Rectal smooth muscle tissue (tissue), 1 donor: Measurements from ENCODE around the gene THSD7A.

Experiments used
- H3K27ac ChIP-seq: one replicate; pipeline ENCODE4 v1.7.0; 2013; ENCODE audit warnings: low read depth, low read length, inconsistent platforms
- H3K27me3 ChIP-seq: one replicate; pipeline ENCODE4 v1.7.0; 2013; ENCODE audit warnings: low read length; ENCODE audit not compliant: control insufficient read depth, insufficient read depth
- H3K36me3 ChIP-seq: one replicate; pipeline ENCODE4 v1.7.0; 2013; ENCODE audit warnings: low read length; ENCODE audit not compliant: control insufficient read depth, insufficient read depth
- H3K4me1 ChIP-seq: one replicate; pipeline ENCODE4 v1.7.0; 2013; ENCODE audit warnings: low read length; ENCODE audit not compliant: control insufficient read depth, insufficient read depth
- H3K4me3 ChIP-seq: one replicate; pipeline ENCODE4 v1.7.0; 2013; ENCODE audit warnings: low read length
- H3K9ac ChIP-seq: one replicate; pipeline ENCODE4 v1.7.0; 2013; ENCODE audit warnings: low read length

THSD7A gene

GRCh38 chr7:11804621-11805020 is 27.4 kb downstream of the THSD7A start:
- Histone ChIP-seq H3K4me1 (no peaks in the 10 kb centered on the region), H3K9ac (no peak overlapping the region), H3K36me3 (no peaks in the 10 kb centered on the region), H3K27me3 (no peaks in the 10 kb centered on the region), H3K4me3 (no peak overlapping the region), H3K27ac (no peak overlapping the region)

DNA sequence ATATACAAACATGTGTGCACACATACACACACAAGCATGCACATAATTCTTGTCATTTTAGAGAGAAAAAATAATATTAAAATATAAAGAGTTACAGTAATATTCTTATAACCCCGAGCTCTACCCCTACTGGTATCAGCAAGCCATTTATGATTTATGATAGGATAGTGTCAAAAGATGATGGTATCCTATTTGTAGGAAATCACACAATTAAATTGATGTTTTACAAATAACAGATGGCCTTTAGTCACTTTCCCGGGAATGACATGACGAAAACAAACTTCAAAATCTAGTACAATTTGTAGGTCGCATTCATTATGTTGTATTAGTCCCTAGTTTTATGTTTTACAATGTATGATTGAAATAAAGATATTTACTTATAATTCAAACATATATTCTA is 36.8 kb downstream of the THSD7A start:
- Histone ChIP-seq H3K36me3 (no peaks in the 10 kb centered on the region), H3K27me3 (no peaks in the 10 kb centered on the region), H3K4me1 (no peaks in the 10 kb centered on the region), H3K4me3 (no peak overlapping the region), H3K27ac (no peak overlapping the region), H3K9ac (no peak overlapping the region)

GRCh38 chr7:11792166-11792565 is 39.8 kb downstream of the THSD7A start:
- no peaks in the 10 kb centered on the region for H3K4me1 ChIP-seq
- no peak overlapping the region for H3K9ac ChIP-seq
- no peaks in the 10 kb centered on the region for H3K27me3 ChIP-seq
- H3K36me3 ChIP-seq, result no peaks in the 10 kb centered on the region
- H3K4me3 ChIP-seq, result no peak overlapping the region
- H3K27ac ChIP-seq, result no peak overlapping the region

- Histone ChIP-seq H3K36me3 (no peaks in the 10 kb centered on the region), H3K4me3 (no peak overlapping the region), H3K9ac (no peak overlapping the region), H3K27ac (no peak overlapping the region), H3K4me1 (no peaks in the 10 kb centered on the region), H3K27me3 (no peaks in the 10 kb centered on the region)
These were observed 43.4 kb downstream of the THSD7A start for GRCh38 chr7:11788568-11788967.

DNA sequence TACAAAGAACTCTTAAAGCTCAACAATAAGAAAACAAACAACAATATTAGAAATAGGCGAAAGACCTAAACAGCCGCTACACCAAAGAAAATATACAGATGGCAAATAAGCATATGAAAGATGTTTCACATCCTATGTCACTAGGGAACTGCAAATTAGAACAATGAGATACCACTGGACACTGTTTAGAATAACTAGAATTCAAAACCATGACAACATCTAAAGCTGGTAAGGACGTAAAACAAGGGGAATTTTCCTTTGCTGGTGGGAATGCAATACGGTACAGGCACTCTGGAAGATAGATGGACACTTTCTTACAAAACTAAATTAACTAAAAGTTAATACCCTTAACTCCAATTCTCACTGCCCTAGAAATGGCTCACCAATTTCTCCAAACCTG is 44.5 kb downstream of the THSD7A start:
- H3K27me3 ChIP-seq, result no peaks in the 10 kb centered on the region
- H3K27ac ChIP-seq, result no peak overlapping the region
- H3K4me1 ChIP-seq, result no peaks in the 10 kb centered on the region
- H3K9ac ChIP-seq, result no peak overlapping the region
- no peaks in the 10 kb centered on the region for H3K36me3 ChIP-seq
- H3K4me3 ChIP-seq, result no peak overlapping the region

GRCh38 chr7:11786186-11786585 is 45.8 kb downstream of the THSD7A start:
- Histone ChIP-seq H3K36me3 (no peaks in the 10 kb centered on the region), H3K9ac (no peak overlapping the region), H3K4me3 (no peak overlapping the region), H3K27me3 (no peaks in the 10 kb centered on the region), H3K4me1 (no peaks in the 10 kb centered on the region), H3K27ac (no peak overlapping the region)

DNA sequence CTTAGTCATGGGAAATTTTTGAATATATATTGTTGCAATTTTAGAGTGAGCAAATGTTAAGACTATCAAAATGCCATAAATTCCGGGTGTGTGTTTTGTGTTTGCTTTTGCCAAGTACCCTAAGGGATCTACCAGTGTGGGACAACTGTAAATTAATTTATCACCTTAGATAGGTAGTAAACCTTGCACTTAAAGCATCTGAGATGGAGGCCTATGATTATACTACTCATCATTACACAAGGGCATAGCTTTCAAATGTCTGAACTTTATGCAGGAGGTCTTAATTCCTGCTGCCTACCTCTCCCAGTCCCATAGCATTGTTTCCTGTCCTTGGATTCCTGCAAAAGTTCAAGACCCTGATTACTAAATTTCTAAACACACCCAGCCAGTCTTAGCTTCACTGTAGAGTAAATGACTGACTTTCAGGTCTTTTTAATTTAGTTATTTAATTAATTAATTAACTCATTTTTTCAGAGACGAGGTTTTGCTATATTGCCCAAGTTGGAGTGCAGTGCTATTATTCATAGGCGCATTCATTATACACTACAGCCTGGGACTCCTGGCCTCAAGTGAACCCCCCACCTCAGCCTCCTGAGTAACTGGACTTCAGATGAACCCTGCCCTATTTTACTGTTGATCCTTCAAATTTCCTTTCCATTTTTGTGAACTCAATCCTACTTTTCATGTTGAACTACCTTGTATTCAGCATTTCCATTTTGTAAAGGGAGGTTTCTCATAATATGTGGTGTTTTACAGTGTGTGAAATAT is 47.0 kb downstream of the THSD7A start:
- H3K27ac ChIP-seq, result no peak overlapping the region
- no peaks in the 10 kb centered on the region for H3K4me1 ChIP-seq
- H3K4me3 ChIP-seq, result no peak overlapping the region
- H3K9ac ChIP-seq, result no peak overlapping the region
- no peaks in the 10 kb centered on the region for H3K36me3 ChIP-seq
- no peaks in the 10 kb centered on the region for H3K27me3 ChIP-seq

- H3K4me1 ChIP-seq, result no peaks in the 10 kb centered on the region
- no peak overlapping the region for H3K4me3 ChIP-seq
- H3K27me3 ChIP-seq, result no peaks in the 10 kb centered on the region
- H3K36me3 ChIP-seq, result no peaks in the 10 kb centered on the region
- H3K9ac ChIP-seq, result no peak overlapping the region
- H3K27ac ChIP-seq, result no peak overlapping the region
These were observed 51.9 kb downstream of the THSD7A start for GRCh38 chr7:11779864-11780674.

DNA sequence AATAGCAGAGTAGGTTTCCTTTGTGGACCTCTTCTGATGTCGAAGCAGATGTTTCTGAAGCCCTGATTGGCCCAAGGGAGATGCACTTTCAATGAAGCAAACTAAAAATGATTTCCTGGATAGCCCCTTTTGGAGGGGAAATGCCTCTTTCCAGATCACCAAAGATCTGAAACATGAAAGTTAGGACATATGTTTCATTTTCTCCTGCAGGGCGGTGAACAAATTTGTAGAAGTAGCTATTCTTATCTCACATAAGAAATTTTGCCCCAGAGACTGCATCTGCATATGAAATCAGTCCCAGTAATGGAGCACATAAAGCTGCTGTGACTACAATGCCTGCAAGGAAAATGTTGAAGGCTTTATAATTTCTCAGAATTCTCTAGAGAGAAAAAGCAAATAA is 56.0 kb downstream of the THSD7A start:
- no peaks in the 10 kb centered on the region for H3K36me3 ChIP-seq
- H3K27ac ChIP-seq, result no peak overlapping the region
- H3K9ac ChIP-seq, result no peak overlapping the region
- no peak overlapping the region for H3K4me3 ChIP-seq
- no peaks in the 10 kb centered on the region for H3K4me1 ChIP-seq
- no peaks in the 10 kb centered on the region for H3K27me3 ChIP-seq

GRCh38 chr7:11775401-11775800 is 56.6 kb downstream of the THSD7A start:
- H3K36me3 ChIP-seq, result no peaks in the 10 kb centered on the region
- H3K9ac ChIP-seq, result no peak overlapping the region
- H3K27ac ChIP-seq, result no peak overlapping the region
- no peaks in the 10 kb centered on the region for H3K27me3 ChIP-seq
- H3K4me3 ChIP-seq, result no peak overlapping the region
- H3K4me1 ChIP-seq, result no peaks in the 10 kb centered on the region

GRCh38 chr7:11768263-11768662 is 63.7 kb downstream of the THSD7A start:
- no peaks in the 10 kb centered on the region for H3K27me3 ChIP-seq
- no peak overlapping the region for H3K4me3 ChIP-seq
- no peak overlapping the region for H3K9ac ChIP-seq
- no peak overlapping the region for H3K27ac ChIP-seq
- no peaks in the 10 kb centered on the region for H3K4me1 ChIP-seq
- no peaks in the 10 kb centered on the region for H3K36me3 ChIP-seq

GRCh38 chr7:11767148-11767547 is 64.8 kb downstream of the THSD7A start:
- no peaks in the 10 kb centered on the region for H3K36me3 ChIP-seq
- no peak overlapping the region for H3K9ac ChIP-seq
- no peaks in the 10 kb centered on the region for H3K27me3 ChIP-seq
- no peak overlapping the region for H3K27ac ChIP-seq
- H3K4me3 ChIP-seq, result no peak overlapping the region
- no peaks in the 10 kb centered on the region for H3K4me1 ChIP-seq

DNA sequence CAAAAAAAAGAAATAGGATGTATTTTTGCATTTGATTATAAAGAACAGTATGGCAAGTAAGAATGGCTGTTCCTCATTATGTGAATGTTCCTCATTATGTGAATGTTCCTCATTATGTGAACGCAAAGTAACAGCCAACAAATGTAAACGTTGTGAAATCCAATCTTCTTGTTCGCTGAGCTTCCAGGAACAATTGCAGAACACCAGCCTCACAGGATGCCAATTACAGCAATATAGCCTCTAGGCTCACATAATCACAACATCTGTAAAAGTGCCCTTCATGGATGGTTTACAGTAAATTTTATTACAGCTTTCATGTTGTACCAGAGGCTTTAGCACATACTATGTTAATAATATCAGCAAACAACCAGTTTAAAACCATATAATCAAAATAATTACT is 71.6 kb downstream of the THSD7A start:
- H3K9ac ChIP-seq, result no peak overlapping the region
- no peaks in the 10 kb centered on the region for H3K4me1 ChIP-seq
- H3K27ac ChIP-seq, result no peak overlapping the region
- H3K36me3 ChIP-seq, result no peaks in the 10 kb centered on the region
- H3K27me3 ChIP-seq, result no peaks in the 10 kb centered on the region
- H3K4me3 ChIP-seq, result no peak overlapping the region
